NCI-H774 (cell line): ENCODE measurements around the gene ASS1.

ENCODE experiments used
- DNase-seq: peaks from one replicate; lab custom pipeline; 2025; lab: John Stamatoyannopoulos, UW

The ASS1 gene

DNA sequence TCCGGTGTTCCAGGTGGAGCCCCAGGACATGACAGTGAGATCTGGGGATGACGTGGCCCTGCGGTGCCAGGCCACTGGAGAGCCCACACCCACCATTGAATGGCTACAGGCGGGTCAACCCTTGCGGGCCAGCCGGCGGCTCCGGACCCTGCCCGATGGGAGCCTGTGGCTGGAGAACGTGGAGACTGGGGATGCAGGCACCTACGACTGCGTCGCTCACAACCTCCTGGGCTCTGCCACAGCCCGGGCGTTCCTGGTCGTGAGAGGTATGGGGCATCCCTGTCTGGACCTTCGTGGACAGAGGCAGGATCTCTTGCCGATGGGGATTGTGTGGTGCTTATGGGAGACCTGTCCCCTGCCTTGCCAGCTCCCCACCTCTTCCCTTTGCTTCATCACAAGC, 26.0 kb upstream of the ASS1 start:
- no peak for DNase-seq

DNA sequence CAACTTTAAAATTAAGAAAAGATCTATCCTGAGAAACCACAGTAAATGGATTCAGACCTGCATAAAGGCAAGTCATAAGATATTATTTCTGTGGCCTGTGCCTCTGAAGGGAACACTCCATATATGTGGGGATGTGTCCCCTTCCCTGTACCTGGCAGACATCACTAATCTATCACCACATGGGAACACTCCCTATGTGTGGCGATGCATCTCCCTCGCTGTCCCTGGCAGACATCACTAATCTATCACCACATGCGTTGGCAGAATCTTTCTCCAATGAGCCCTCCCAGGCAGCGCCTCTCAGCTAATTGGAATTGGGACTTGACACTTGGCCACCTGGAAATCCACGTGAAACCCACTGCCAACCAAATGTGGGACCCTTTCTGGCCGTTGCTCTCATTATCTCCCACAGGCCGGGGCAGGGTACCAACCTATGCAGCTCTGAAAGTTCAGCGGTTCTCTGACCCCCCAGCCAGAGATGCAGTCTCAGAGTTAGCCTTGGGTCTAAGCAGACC, 25.2 kb upstream of the ASS1 start:
- no peak for DNase-seq

DNA sequence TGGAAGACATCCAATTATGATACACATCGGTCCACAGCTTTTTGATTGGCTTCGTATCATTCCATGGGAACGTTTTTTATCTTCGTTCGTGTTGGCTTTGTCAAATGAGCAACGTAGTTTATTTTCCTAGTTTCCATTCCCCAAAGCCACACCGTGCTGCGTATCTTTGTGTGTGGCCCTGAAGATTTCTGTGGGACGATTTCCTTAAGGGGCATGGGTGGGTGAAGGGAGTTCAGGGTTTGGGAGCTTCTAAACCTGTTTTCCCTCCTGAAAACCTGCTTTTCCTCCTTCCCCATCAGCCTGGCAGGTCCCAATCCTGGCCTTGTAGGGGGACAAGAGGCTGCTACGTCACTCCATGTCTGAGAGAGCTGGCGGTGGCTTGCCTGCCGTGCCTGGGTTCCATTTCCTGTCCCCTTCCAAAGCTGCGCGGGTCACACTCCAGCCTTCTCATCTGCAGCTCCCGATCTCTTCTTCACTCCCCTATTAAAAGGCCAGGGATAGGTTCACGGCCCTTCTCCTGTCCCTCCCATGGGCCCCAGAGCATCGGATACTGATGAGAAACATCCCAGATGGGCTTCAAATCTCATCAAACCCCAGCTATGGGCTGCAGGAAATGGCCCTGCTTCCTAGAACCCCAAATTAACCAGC, 23.5 kb upstream of the ASS1 start:
- DNase-seq: no peak

DNA sequence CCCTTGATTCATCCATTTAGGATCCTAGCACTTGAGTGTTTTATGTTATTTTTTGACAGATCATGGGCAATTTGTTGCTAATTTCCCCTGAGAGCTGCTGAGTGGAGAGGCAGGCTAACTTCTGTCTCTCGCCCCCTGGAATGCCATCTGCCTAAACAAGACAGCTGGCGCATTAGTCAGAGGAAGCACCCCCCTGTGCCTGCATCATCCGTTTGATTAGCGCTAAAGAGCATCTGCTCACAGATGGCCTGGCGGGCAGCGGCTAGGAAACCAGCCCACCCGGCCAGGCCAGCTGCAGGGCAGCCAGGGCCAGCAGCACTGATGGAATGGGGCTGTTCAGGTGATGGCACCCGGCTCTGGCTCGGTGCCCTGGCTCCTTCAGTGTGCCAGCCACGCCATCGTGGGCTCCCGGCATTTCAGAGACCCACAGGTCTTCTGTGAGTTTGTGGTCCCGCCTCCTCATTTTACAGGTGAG, 22.9 kb upstream of the ASS1 start:
- peak; percentile 7 for DNase-seq

DNA sequence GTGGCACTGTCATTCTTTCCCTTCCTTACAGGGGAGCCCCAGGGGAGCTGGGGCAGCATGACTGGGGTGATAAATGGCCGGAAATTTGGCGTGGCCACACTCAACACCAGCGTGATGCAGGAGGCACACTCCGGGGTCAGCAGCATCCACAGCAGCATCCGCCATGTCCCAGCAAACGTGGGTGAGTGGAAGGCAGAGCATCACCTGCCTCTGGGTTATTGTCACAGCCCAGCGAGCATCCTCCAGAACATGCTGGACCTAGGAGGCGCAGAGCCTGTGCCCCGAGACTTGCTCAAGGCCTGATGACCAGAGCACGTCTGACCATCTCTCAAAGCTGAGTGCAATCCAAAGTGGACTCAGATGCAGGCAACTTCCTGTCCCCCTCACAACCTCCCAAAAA, 22.2 kb upstream of the ASS1 start:
- no peak for DNase-seq

DNA sequence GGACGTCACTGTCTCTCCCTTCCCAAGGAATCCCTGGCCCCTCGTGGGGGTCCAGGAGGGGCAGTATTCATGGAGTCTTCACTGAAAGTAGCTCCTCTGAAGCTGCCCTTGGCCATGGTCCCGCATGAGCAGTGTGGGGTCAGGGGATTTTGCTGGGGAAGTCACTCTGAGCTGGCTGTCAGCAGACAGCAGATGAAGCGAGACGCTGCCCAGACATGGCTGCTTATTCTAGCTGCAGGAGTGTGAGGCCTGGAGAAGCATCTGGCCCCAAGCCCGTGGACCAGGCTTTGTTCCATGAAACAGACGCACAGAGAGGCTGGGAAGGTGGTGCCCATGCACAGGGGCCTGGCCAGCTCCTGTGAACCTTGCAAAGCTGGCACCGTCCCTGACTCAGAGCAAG, 21.5 kb upstream of the ASS1 start:
- DNase-seq: no peak

DNA sequence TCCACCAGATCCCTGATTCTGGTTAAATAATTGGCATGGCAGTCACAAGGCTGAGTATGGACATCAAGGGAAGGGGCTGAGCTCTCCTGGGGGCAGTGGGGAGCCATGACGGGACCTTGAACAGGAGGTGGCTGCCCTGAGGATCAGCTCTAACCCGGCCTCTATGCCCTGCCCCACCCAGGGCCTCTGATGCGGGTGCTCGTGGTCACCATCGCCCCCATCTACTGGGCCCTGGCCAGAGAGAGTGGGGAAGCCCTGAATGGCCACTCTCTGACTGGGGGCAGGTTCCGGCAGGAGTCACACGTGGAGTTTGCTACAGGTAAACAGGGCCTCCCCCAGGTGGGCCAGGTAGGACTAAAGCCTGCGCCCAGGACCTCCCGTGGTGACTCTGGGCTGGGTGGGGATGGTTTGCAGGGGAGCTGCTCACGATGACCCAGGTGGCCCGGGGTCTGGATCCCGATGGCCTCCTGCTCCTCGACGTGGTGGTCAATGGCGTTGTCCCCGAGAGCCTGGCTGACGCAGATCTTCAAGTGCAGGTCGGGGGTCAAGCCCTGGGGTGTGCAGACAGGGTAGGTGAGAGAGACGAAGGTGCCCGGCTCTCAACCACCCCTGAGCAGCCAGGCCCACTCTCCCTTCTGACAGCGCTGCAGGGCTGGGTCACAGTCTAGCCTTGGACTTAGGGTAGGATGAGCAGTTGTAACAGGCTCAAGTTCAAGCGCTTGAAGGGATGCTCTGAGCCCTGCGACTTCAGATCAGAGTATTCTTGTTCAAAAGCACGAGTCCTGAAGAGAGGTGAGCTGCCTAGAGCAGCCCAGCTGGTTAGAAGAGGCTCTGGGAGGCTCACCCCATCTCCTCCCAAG, 19.9 kb upstream of the ASS1 start:
- DNase-seq: no peak

DNA sequence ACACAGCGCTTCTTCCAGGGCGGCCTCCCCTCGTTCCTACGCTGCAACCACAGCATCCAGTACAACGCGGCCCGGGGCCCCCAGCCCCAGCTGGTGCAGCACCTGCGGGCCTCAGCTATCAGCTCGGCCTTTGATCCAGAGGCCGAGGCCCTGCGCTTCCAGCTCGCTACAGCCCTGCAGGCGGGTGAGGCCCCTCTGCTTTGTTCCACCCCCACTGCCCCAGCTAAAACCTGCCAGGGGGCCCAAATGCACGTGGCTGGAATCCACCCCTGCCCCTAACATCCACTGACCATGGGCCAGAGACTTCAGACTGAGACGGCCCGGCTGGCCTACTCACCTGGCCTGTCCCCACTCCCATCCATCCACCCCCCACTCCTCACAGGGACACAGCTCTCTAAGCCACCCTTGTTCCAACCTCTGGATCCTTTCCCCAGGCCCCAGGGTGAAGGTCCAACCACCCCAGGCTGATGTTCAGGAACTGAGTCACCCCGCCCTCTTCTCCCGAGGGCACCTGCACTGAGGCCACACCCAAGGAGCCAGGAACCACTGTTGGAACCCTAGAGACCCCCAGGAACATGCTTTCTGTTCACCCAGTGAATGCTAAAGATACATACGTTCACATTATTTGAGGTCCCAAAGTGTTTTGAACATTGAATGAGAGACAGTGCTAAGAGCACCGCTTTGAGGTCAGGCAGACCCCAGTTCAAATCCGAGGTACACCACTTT, 18.9 kb upstream of the ASS1 start:
- no peak for DNase-seq

DNA sequence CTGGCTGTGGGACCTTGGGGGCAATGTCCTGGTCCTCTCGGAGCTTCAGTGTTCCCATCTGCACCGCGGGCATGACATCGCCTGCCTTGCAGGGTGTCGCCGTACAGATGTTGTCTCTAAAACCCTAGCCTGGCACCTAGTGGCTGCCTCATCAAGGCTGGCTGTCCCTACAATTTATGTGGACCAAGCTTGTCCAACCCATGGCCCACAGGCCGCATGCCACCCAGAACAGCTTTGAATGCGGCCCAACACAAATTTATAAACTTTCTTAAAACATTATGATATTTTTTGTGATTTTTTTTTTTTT, 18.3 kb upstream of the ASS1 start:
- DNase-seq: no peak

DNA sequence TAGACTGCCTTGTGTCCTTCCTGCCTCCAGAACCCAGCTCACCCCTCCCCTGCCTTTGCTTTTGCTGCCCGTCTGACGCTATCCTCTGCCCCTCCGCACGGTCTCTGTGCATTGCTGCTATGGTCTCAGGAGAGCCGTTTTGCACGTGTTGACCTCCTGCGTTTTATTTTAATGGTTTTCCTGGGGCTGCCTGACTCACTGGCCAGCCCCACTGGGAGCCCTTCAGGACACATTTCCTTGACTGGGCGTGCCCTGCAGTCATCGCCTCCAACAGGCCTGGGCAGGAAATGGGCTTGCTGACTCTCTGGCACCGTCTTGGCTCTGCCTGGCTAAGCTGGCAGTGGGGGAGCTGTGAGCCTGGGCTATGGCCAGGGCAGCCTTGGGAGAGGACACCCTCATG, 17.9 kb upstream of the ASS1 start:
- DNase-seq: no peak

DNA sequence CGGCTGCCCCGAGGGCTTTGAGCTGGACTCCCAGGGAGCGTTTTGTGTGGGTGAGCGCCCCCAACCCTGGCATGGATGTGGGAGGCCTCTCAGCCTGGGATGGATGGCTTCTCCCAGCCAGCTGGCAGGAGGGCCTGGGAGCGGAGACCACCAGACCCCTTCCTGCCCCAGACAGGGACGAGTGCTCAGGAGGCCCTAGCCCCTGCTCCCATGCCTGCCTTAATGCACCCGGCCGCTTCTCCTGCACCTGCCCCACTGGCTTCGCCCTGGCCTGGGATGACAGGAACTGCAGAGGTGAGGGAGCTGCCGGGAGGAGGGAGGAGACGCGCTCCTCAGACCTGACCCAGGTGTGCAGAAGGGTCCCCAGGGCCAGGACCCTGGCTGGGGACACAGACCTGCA, 17.4 kb upstream of the ASS1 start:
- no peak for DNase-seq

DNA sequence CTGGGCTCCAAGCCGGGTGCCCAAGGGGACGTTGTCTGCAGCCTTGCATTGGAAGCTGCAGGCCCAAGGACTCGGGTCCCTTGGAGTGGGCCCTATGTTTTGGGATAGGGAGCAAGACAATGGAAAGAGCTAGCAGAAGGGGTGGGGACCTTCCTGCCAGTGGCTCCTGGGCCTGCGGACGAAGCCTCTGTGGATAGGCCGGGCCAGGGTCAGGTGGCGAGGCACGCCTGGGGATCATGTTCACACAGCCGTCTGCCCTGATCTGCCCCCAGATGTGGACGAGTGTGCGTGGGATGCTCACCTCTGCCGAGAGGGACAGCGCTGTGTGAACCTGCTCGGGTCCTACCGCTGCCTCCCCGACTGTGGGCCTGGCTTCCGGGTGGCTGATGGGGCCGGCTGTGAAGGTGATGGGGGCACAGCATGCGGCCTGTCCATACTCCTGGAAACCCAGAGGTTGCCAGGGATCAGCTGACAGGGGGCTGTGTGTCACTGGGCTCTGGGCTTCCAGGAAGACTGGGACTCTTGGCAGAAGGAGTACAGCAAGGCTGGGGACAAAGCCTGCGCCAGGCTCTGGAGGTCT, 16.6 kb upstream of the ASS1 start:
- DNase-seq: no peak

DNA sequence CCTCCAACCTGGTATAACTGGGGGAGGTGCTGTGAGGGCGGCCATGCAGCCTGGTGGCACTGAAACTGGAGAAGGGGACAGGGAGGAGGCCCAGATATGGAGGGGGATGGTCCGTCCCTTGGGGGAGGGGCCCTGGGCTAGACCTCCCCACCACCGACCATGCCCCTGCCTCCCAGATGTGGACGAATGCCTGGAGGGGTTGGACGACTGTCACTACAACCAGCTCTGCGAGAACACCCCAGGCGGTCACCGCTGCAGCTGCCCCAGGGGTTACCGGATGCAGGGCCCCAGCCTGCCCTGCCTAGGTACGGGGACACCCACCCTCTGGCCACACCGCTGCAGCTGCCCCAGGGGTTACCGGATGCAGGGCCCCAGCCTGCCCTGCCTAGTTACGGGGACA, 15.4 kb upstream of the ASS1 start:
- no peak for DNase-seq

DNA sequence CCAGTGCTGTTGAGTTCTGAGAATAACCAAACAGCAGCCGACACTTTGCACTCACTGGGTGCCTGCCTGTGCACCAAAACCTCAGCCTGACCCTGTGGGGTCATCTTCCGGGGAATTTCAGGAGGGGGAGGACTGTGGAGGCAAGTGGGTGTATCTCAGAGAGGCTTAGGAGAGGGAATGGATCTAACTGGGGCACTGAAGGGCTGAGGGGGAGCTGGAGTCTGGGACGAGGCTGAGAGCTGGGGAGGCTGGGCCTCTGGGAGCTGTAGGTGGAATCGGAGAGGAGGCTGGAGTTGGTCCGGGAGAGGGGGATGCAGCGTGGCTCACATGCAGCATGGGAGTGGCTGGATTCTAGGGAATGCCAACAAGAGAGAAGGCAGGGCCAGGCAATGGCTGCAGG, 14.9 kb upstream of the ASS1 start:
- DNase-seq: no peak

DNA sequence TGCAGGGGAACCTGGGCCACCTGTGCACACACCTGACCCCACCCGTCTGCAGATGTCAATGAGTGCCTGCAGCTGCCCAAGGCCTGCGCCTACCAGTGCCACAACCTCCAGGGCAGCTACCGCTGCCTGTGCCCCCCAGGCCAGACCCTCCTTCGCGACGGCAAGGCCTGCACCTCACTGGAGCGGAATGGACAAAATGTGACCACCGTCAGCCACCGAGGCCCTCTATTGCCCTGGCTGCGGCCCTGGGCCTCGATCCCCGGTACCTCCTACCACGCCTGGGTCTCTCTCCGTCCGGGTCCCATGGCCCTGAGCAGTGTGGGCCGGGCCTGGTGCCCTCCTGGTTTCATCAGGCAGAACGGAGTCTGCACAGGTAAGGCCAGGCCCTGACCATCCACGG, 14.5 kb upstream of the ASS1 start:
- DNase-seq: no peak

DNA sequence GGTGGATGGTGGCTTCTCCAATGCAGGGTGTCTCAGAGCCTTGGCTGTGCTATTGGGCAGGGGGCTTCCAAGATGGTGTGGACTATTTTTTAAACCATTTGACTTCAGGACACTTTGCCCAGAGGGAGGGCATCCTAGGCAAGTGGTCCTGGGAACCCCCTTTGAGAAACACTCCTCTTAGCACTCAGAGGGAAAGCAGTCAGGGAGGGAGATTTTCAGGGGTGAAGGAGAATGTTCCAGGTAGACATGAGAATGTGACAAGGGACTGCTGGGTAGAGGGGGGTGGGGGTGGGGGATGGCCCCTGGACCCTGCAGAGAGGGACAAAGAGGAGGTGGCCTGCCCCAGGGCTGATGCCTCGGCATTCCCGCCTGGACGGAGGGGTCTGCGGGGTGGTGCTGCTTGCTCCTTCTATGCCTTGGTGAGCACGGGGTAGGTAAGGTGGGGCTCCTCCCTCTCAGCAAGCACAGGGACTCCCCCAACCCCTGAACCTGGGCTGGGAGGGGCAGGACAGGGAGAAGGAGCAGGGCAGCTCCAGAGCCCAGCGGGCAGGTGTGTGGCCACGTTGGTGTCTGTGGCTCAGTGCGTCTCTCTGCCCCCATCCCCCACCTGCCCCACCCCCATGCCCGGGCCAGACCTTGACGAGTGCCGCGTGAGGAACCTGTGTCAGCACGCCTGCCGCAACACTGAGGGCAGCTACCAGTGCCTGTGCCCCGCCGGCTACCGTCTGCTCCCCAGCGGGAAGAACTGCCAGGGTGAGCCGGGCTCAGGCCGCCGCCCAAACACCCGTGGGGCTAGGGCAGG, 13.8 kb upstream of the ASS1 start:
- DNase-seq: no peak

DNA sequence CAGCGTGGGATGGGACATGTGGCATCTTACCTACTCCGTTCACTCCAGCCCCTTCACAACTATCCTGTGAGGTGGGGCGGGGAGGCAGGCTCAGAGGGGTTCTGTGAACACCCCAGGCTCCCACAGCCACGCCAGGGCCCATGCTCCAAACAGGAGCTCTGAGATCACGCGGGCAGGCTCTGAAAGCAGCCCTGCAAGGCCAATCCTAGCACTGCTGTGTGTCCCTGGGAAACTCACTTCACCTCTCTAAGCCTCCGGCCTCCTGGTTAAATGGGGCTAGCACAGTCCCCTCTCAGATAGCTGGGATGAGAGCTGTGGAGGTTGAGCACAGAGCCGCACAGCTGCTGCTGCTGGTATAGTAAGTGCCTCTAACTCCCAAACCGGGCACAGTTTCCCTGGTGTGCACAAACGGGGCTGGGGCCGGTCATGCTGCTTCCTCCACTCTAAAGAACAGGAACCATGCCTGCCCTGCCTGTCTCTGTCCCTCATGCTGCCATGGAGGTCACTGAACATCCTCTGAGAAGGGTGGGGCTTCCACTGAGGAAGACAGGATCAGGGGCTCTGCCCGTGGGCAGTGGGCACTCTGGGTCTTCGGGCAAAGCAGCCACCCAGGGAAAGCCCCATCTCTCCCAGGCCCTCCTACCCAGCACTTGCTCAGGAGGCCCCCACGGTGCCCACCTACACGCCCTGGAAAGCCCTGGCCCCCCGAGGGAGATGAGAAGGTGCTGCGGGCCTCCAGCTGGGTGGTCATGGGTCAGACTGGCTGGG, 13.0 kb upstream of the ASS1 start:
- DNase-seq: no peak

DNA sequence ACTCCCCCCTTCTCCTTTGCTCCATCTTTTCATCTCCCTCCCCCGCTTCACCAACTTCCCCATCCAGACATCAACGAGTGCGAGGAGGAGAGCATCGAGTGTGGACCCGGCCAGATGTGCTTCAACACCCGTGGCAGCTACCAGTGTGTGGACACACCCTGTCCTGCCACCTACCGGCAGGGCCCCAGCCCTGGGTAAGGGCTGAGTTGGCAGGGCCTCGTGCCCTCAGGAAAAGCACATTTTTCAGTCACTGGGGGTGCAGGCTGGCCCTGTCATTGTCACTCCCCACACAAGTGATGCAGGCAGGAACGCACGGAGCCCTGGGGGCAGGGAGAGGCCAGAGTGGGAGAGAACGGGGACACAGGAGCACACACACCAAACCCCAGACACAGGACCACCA, 12.4 kb upstream of the ASS1 start:
- no peak for DNase-seq

DNA sequence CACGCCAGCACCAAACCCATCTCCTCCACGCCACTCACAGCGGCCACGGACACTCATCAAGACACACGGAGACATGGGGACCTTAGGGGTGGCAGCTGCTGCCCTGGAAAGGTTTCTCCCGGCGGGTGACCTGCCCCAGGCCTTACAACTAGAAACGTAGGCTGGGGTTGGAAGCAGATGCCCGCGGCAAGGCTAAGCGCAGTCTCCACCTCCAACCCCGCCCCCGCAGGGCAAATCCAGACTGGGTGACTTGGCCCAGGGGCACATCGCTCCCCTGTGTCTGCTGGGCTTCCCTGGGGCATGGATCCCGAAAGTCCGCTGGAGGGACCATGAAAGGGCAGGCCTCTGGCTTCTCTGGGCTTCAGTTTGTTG, 12.0 kb upstream of the ASS1 start:
- no peak for DNase-seq

DNA sequence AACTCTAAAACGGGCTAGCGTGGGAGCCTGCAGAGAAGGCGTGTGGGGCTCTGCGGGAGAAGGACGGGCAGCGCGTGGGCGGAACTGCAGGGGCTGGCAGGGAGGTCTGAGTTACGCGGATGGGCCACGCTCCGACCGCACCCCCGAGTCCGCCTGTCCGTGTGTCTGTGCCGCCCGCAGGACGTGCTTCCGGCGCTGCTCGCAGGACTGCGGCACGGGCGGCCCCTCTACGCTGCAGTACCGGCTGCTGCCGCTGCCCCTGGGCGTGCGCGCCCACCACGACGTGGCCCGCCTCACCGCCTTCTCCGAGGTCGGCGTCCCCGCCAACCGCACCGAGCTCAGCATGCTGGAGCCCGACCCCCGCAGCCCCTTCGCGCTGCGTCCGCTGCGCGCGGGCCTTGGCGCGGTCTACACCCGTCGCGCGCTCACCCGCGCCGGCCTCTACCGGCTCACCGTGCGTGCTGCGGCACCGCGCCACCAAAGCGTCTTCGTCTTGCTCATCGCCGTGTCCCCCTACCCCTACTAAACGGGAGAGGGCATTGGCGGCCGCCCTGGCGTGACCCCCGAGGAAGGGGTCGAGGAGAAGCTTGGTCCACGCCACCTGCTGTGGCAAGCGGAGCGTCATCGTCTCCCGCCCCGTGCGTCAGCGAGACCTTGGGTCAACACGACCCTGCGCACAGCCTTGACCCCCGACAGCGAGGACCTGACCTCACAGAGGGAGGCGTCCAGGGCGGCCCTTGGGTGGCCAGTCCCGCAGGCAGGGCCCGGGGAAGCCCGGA, 11.4 kb upstream of the ASS1 start:
- DNase-seq: no peak
